HG02798 (cell line): ENCODE data around the gene FNDC10.
"Not testable (repeated sequence)": the region's sequence is repeated elsewhere in the genome, so short reads cannot be mapped to it uniquely, and the experiment has no call there.

Experiments
- ATAC-seq: cut with Tn5 transposase; IDR thresholded peaks from one replicate; pipeline ENCODE4 v1.9.1; 2021; ENCODE audit warnings: mild to moderate bottlenecking; ENCODE audit not compliant: unreplicated experiment, poor library complexity

The FNDC10 gene

GRCh38 chr1:1600861-1601563 lies 1.1 kb upstream of the FNDC10 start:
- no peak for ATAC-seq

- no peak for ATAC-seq
Measured at GRCh38 chr1:1599030-1599934, 653 bp downstream of the FNDC10 start.

GRCh38 chr1:1598720-1599029 lies 1.3 kb downstream of the FNDC10 start:
- no peak for ATAC-seq

GRCh38 chr1:1598051-1598719 lies 1.8 kb downstream of the FNDC10 start:
- no peak for ATAC-seq

GRCh38 chr1:1597275-1597930 lies 2.5 kb downstream of the FNDC10 start:
- no peak for ATAC-seq

GRCh38 chr1:1596493-1597274 lies 3.3 kb downstream of the FNDC10 start:
- ATAC-seq, result no peak

- not testable (repeated sequence) for ATAC-seq
Measured at GRCh38 chr1:1595341-1595740, 4.6 kb downstream of the FNDC10 start.

GRCh38 chr1:1594602-1595260 lies 5.2 kb downstream of the FNDC10 start:
- no peak for ATAC-seq

- no peak for ATAC-seq
Measured at GRCh38 chr1:1593834-1594601, 5.9 kb downstream of the FNDC10 start.

- ATAC-seq, result no peak
Measured at GRCh38 chr1:1591452-1591851, 8.5 kb downstream of the FNDC10 start.

- ATAC-seq, result no peak
Measured at GRCh38 chr1:1583347-1584010, 16.5 kb downstream of the FNDC10 start.

GRCh38 chr1:1582585-1583346 lies 17.2 kb downstream of the FNDC10 start:
- no peak for ATAC-seq

- ATAC-seq, result no peak
Measured at GRCh38 chr1:1578371-1578940, 21.5 kb downstream of the FNDC10 start.

- ATAC-seq, result no peak
Measured at GRCh38 chr1:1577367-1578011, 22.4 kb downstream of the FNDC10 start.

- peak; percentile 91 for ATAC-seq
Measured at GRCh38 chr1:1574721-1575537, 25.0 kb downstream of the FNDC10 start, which contains the start of gene SSU72. Gene SSU72 (minus strand): TSS chr1:1574863. CDS start chr1:1574557, 306 bp downstream.
